ENCODE results near the gene PIGC. TPM values are rescaled to one million over a fixed set of nuclear protein-coding genes. Genes with fewer than 3 reads are reported as not detected.

The PIGC gene
- polyA plus RNA-seq, 4 donors: 45.0 to 58.4 (median 50.3) TPM

- no peak for DNase-seq (ENCODE audit: low read depth in 4 of 4, low spot score in 3 of 4)
Measured at GRCh38 chr1:172431721-172432192, 12.1 kb downstream of the PIGC start.

GRCh38 chr1:172431204-172431603 lies 12.7 kb downstream of the PIGC start:
- no peak for DNase-seq (ENCODE audit: low read depth in 4 of 4, low spot score in 3 of 4)

GRCh38 chr1:172430128-172430454 lies 13.8 kb downstream of the PIGC start:
- no peak for DNase-seq (ENCODE audit: low read depth in 4 of 4, low spot score in 3 of 4)

- DNase-seq (ENCODE audit: low read depth in 4 of 4, low spot score in 3 of 4): no peak
Measured at GRCh38 chr1:172429331-172430127, 14.3 kb downstream of the PIGC start.

- no peak for DNase-seq (ENCODE audit: low read depth in 4 of 4, low spot score in 3 of 4)
Measured at GRCh38 chr1:172427191-172427590, 16.7 kb downstream of the PIGC start.

- DNase-seq (ENCODE audit: low read depth in 4 of 4, low spot score in 3 of 4): no peak
Measured at GRCh38 chr1:172425339-172425738, 18.5 kb downstream of the PIGC start.

GRCh38 chr1:172423336-172423735 lies 20.5 kb downstream of the PIGC start:
- DNase-seq (ENCODE audit: low read depth in 4 of 4, low spot score in 3 of 4): no peak

- no peak for DNase-seq (ENCODE audit: low read depth in 4 of 4, low spot score in 3 of 4)
Measured at GRCh38 chr1:172421974-172422604, 21.8 kb downstream of the PIGC start.

- DNase-seq (ENCODE audit: low read depth in 4 of 4, low spot score in 3 of 4): no peak
Measured at GRCh38 chr1:172420385-172420784, 23.5 kb downstream of the PIGC start, which contains the start of gene C1orf105. Gene C1orf105 (plus strand): TSS chr1:172420685. CDS start chr1:172420886, 201 bp downstream.

GRCh38 chr1:172417557-172417956 lies 26.3 kb downstream of the PIGC start:
- DNase-seq (ENCODE audit: low read depth in 4 of 4, low spot score in 3 of 4): no peak

GRCh38 chr1:172416496-172417035 lies 27.3 kb downstream of the PIGC start:
- no peak for DNase-seq (ENCODE audit: low read depth in 4 of 4, low spot score in 3 of 4)

- DNase-seq (ENCODE audit: low read depth in 4 of 4, low spot score in 3 of 4): no peak
Measured at GRCh38 chr1:172414331-172414730, 29.5 kb downstream of the PIGC start.

- no peak for DNase-seq (ENCODE audit: low read depth in 4 of 4, low spot score in 3 of 4)
Measured at GRCh38 chr1:172411791-172412338, 32.0 kb downstream of the PIGC start.

- DNase-seq (ENCODE audit: low read depth in 4 of 4, low spot score in 3 of 4): no peak
Measured at GRCh38 chr1:172410027-172410426, 33.8 kb downstream of the PIGC start.

GRCh38 chr1:172408958-172409357 lies 34.9 kb downstream of the PIGC start:
- no peak for DNase-seq (ENCODE audit: low read depth in 4 of 4, low spot score in 3 of 4)

GRCh38 chr1:172406968-172407367 lies 36.9 kb downstream of the PIGC start:
- no peak for DNase-seq (ENCODE audit: low read depth in 4 of 4, low spot score in 3 of 4)

- no peak for DNase-seq (ENCODE audit: low read depth in 4 of 4, low spot score in 3 of 4)
Measured at GRCh38 chr1:172405912-172406311, 38.0 kb downstream of the PIGC start.

GRCh38 chr1:172404121-172404520 lies 39.7 kb downstream of the PIGC start:
- DNase-seq (ENCODE audit: low read depth in 4 of 4, low spot score in 3 of 4): no peak

- no peak for DNase-seq (ENCODE audit: low read depth in 4 of 4, low spot score in 3 of 4)
Measured at GRCh38 chr1:172402878-172403569, 40.8 kb downstream of the PIGC start.

- no peak for DNase-seq (ENCODE audit: low read depth in 4 of 4, low spot score in 3 of 4)
Measured at GRCh38 chr1:172401892-172402291, 42.0 kb downstream of the PIGC start.

GRCh38 chr1:172401477-172401876 lies 42.4 kb downstream of the PIGC start:
- no peak for DNase-seq (ENCODE audit: low read depth in 4 of 4, low spot score in 3 of 4)
